NCI-H226 (cell line): Measurements from ENCODE around the gene LTA4H.

Experiments used
- DNase-seq: peaks from one replicate; pipeline ENCODE4 v3.0.0-alpha.2; 2015

LTA4H gene

GRCh38 chr12:95953000-95953399, 82.4 kb downstream of the LTA4H start:
- DNase-seq = no peak

- no peak for DNase-seq
These were observed 83.9 kb downstream of the LTA4H start for GRCh38 chr12:95951515-95951914.
